Measurements from ENCODE around the gene KCNQ4.

KCNQ4 gene

DNA sequence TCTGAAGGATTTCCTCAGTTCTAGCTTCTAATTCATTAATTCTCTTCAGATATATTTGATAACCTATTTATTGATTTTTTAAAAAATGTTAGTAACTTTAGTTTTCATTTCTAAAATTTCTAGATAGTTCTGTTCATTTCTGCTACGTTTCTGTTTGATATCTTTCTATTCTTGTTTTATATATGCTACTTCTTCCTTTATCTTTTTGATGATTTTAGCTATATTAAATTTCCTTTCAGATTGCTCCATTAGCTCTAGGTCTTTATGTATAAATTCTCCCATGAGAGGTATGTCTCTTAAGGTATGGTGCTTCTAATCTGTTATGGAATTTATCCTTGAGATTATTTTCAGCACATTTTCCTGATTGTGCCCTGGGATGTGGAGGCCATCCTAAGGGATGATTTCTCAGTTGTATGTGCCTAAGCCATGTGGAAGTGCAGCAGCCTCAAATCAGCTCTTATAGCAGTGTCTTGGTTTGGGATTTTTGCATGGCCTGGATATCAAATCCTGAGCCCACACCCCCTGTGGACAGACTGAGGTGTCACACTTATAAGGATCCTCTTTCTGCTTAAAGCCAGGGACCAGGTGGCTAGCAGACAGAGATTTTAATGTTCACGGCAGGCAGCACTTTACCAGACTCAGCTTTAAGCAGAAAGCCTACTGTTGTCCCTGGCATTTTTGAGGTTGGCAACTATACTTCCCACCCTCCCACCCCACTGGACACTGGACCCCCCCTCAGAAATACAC is 6.2 kb upstream of the KCNQ4 start:
- no peak for TF ChIP-seq CTCF (IDR thresholded peaks at IDR 0.05; ENCODE audit: low read depth, low read length, missing control alignments)
- DNase-seq (ENCODE audit: low read depth) = no peak
- no peak overlapping the region for H3K4me3 ChIP-seq (ENCODE audit: low read depth, low read length)

GRCh38 chr1:40780678-40781607 is 2.6 kb upstream of the KCNQ4 start:
- no peak overlapping the region for H3K4me3 ChIP-seq (ENCODE audit: low read depth, low read length)
- no peak for TF ChIP-seq CTCF (IDR thresholded peaks at IDR 0.05; ENCODE audit: low read depth, low read length, missing control alignments)
- no peak for DNase-seq (ENCODE audit: low read depth)

DNA sequence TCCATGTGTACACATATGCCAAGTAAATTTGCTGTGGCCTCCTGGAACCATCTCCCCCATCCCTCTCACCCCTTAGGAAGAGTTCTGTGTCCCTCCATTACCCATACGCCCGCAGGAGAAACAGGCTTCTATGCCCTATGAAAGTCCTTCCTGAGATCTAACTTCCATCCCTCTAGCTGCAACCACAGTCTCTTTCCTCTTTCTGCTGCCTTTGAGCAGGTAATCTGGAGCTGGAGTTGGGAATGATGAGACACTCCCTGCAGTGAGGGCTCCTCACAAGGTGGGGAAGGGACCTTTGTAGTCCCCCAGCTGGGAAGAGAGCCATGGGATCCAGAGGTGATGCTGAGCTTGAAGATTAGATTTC is 2.0 kb upstream of the KCNQ4 start:
- no peak for DNase-seq (ENCODE audit: low read depth)
- H3K4me3 ChIP-seq (ENCODE audit: low read depth, low read length) = no peak overlapping the region
- no peak for TF ChIP-seq CTCF (IDR thresholded peaks at IDR 0.05; ENCODE audit: low read depth, low read length, missing control alignments)

DNA sequence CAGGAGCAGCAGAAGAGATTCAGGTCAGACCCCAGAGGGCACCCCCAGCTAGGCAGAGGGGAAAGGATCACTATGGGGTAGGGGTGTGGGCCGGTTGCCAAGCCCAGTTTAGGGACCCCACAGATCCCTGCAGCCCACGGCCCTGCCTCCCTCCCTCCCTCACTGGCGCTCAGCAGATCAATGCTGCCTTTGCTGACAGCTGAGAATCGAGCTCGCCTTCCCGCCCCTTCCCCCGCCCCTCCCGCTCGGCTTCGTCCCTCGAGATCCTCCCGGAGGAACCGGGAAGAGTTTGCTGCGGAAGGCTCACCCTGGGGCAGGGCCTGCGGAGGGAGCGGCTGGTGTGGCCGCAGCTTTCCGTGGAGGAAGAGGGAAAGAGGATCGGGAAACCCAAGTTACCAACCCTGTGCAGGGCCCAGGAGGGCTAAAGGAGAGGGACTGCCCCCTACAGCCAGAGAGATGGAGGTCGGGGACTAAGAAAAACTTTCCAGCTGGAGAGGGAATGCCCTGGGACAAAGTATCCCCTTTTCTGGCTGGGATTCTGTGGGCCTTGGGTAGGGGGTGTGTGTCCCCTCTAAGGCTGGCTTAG is 1.1 kb upstream of the KCNQ4 start:
- no peak overlapping the region for H3K4me3 ChIP-seq (ENCODE audit: low read depth, low read length)
- no peak for TF ChIP-seq CTCF (IDR thresholded peaks at IDR 0.05; ENCODE audit: low read depth, low read length, missing control alignments)
- DNase-seq (ENCODE audit: low read depth) = no peak

GRCh38 chr1:40784141-40784770 is 669 bp downstream of the KCNQ4 start:
- DNase-seq (ENCODE audit: low read depth) = no peak
- H3K4me3 ChIP-seq (ENCODE audit: low read depth, low read length) = peak overlapping the region; percentile 37

More at GRCh38 chr1:40784141-40784770, 669 bp downstream of the KCNQ4 start:
- no peak for TF ChIP-seq CTCF (IDR thresholded peaks at IDR 0.05; ENCODE audit: low read depth, low read length, missing control alignments)
